NCI-H1048 (cell line): ENCODE measurements around the gene SHC3.

Experiments used
- DNase-seq: peaks from one replicate; lab custom pipeline; 2025; lab: John Stamatoyannopoulos, UW

The SHC3 gene

DNA sequence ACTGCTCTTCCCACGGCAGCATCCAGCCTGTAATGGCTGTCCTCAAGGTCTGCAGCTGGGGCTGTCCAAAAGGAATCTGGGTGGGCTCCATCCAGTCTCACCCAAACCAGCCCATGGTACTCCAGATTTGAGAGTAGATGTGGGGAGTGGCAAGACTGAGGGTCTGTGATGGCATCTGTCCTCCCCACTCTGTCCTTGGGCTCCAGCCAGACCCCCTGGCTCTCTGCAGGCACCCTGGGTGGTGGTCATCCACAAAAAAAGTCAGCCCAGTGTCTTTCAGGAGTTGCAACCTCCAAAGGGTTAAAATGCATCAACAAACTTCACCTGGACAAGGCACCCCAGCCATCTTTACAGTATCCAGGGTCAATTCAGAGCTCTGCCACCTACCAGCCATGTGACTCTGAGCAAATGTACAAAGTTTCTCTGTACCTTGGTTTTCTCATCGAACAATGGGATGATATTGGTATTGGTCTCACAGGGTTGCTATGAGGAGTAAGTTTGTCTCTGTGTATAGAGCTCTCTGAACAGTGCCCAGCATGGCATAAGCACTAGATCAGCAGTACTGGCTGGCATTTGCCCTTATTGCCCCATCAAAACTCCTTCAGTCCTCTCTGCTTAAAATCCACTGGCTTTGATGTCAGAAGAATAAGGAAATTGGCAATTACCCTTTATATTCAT, 194.6 kb downstream of the SHC3 start:
- no peak for DNase-seq

DNA sequence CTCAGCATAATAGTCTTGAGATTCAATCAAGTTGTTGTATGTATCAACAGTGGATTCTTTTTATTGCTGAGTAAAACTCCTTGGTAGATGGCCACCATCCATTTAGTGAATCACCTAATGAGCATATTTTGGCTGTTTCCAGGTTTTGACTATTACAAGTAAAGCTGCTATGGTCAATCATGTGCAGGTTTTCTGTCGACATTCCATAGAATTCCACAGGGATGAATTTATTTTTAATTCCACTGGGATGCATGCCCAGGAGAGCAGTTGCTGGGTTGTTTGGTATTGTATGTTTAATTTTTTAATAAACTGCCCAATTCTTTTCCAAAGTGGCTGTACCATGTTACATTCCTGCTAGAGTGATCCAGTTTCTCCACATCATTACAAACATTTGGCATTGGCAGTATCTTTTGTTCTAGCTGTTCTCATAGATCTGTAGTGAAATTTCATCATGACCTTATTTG, 197.8 kb downstream of the SHC3 start:
- no peak for DNase-seq

DNA sequence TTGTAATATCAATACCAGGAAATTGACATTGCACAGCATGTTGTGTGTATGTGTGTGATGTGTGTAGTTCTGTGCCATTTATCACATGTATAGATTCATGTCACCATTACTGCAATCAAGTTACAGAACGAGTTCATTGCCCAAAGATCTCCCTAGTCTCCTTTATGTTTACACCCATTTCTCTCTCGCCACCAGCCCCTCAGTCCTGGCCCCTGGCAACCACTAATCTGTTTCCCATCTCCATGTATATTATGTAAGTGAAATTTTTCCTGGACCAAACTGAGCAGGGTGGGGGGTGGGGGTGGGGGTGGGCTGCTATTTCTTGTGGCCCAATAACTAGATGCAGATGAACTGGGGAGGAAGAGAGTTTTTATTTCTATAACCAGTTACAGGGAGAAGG, 198.8 kb downstream of the SHC3 start:
- no peak for DNase-seq

DNA sequence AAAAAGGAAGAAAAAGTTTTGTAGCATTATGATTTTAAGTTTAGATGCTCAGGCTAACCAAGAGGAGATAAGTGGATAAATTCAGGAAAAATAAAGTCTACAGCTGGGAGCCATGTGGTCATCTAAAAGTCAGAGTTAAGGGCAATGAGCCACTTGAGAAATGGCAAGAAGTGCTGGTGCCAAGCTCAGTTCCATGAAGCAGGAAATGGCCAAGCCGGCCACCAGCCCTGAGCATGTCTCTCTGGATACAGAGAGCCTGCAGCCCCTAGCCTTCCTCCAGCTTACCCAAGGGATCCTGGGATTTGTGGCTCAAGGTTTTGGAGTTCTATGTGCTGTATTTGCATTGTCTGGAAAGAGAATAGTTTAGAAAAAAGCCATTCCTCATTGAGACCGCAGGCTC, 199.6 kb downstream of the SHC3 start:
- DNase-seq, result no peak

DNA sequence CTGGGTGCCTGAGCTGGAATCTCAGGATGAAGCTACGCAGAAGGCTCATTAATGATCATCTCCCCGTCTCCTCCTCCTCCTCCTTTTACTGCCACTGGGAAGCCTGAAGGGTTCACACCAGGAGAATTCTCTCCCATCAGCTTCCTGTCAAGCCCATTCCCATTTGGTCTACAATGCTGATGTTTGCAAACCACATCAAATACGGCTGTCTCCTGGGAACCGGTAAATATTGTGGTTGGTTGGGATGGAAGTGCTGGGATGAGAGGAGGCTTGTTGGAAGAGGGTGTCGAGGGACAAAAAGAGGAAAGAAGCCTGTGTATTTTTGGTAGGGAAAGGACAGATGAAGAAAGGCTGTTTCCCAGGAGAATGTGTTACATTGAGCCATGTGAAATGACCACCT, 200.6 kb downstream of the SHC3 start:
- no peak for DNase-seq

DNA sequence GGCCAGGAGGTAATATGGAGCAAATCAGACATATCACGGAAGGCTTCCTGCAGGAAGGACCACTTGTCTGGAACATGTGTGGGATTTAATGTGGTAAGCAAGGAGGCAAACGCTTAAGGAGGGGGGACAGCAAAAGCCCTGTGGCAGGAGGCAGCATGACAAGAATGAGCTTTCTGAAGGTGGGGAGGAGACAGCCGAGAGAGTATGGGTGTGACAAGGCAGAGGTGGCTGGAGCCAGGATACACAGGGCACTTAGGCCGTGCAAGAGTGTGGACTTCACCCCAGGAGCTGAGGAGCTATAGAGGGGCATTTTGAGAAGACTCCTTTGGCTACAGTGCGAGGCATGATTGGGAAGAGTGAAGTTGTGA, 201.7 kb downstream of the SHC3 start:
- DNase-seq, result no peak

DNA sequence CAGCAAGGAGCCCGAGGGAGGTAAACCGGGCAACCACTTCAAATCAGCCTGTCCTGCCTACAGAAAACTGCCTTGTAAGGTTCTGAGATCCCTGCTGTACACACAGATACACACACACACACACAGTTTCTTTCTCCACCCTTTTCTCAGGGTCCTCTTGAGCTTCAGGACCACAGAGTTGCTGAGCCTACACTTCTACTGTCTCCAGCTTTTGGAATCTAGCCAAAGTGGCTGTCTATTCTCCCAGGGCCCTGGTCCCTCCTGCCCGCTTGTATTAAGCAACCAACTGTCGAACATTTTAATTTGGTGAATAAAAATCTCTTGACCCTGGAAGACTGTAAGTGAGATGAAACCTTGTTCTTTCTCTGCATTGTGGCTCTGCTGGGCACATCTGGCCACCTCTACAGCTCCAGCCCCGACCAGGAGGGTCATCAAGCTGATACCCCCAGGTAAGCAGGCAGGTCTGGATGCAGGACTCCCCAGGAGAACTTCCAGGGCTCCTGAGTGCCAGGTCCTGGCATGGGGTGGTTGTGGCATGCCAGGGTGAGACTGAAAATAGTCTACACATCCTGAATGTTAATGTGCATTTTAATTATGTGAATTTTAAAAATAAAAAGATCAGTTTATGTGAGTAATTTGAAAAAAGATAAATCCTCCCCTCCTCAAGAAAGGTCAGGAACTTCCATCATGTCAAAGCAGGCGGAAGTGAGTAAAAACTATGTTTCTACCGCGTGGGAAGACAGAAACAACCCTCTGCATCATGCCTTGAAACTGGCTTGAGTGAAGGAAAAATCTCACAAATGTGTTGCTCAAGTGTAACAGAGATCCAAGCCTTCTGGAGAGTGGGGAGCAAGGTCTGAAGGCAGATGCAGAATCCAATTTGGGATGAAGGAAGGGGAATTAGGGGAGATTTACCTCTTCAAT, 202.4 kb downstream of the SHC3 start:
- no peak for DNase-seq

DNA sequence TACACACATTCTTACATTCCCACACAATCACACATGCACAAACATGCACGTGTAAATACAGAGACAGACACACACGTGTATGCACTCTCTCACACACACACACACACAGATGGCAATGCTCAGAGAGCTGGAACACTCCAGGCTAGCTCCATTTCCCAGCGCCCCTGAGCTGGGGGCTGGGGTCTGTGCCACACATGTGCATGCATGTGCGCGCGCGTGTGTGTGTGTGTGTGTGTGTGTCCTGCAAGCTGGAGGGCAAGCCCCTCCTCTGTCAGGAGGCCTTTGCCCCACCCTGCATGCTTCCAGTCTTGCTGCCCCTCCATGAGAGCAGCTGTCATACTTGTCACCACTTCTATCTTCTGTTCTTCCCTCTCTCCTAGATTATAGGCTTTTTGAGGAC, 204.0 kb downstream of the SHC3 start:
- DNase-seq, result no peak

DNA sequence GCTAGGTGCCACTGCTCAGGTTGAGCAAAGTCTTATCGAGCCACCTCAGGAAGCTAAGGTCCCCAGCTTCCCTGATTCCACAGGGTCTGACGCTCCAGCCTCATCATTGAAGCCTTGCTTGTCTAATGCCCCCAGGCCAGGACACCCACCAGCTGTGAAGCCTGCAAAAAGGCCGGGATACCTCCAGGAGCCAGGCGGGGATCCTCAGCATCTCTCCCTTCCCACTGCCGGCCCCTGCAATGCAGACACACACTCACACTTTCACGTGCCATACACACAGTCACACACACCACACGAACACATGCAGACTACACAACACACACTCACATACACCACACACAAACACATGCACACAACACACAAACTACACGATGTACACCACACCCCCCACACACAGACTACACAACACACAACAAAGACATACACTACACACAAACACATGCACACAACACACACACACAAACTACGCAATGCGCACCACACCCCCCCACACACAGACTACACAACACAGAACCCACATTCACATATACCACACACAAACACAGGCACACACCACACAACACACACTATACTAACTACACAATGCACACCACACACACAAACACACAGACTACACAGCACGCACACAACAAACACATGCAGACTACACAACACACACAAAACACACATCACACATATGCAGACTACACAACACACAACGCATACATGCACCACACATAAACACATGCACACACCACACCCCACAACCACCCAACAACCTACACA, 205.2 kb downstream of the SHC3 start:
- DNase-seq, result no peak

DNA sequence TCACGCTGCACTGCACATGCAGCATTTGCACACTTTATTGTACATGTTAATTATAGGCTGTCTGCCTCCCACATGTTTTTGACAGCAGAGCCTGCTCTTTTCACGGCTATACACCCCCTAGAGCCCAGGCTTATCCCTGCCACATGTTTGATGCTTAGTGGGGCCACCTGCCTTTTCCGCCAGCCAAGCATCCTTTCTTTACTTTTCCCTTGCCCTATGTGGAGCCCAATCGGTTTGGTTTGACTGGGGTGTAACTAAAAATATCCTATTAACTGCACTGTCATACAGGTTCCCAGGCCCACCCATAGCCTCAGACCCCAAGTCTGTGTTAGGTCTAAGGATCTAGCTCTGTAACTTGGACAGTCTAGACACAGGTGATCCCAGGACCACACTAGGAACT, 206.2 kb downstream of the SHC3 start:
- DNase-seq, result no peak

DNA sequence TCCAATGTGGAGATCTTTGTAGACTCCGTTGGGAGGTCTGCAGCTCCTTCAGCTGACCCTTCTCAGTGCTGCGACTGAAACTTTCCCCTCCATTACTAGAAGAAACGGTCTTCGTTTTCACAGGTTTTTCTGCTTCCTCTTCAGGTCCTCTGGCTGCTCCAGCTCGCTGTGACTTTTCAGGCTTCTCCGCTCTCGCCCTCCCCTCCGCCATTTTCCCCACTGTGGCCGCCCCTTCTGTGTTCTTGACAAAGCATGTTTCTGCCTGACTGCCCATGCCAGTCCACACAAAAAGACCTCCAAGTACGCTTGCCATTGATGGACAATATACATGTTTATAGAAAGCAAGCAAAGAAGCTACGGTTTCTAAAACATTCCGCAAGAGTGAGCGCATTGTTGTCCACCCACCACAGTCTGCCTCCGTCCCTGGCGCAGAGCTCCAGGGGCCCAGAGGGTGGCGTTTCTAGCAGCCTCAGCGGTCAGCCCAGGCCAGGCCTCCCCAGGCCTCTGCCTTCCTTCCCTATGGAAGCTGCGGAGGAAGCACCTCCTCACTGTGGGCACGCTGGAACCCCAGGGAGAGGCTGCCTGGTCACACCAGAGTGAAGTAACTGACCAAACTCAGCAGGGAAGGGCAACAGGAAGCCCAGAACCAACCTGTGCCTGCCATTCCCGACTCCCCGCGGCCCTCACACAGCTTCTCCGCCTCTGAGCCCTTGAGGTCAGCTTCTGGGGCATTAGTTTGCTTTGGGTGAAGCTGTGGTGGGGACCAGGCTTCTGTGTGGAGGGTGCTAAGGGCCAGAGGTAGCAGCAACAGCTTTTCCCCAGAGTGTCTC, 207.3 kb downstream of the SHC3 start:
- DNase-seq, result no peak

DNA sequence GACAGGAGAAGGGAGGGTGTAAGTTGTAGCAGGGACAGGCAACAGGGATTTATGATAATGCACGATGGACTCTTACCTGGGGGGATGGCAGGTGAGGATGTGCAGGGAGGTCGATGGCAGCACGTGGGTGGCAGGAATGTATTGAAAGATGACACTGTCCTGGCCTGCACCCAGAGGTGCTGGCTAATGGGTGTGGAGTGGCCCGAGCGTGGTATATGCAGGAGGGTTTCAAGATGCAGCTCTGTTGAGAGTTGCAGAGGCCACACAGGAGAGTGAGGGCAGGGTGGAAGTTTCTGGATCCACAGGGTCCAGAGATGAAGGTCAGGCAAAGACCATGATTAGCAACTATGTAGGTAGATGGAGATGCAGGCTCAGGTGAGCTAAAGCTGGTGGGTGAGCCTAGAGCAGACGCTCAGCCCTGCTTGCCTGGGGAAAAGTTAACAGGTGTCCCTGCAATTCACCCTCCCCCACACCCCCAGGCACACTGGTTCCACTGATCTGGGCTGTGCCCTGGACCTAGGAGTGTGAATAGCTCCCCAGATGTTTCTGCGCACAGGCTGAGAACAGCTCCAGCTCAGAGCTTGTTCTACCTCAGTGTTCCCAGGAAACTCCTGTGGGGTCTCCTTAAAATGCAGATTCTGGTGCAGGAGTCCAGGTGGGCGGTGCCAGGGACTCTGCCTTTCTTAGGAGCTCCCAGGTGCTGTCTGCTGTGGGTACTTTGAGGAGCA, 208.8 kb downstream of the SHC3 start:
- DNase-seq, result no peak

DNA sequence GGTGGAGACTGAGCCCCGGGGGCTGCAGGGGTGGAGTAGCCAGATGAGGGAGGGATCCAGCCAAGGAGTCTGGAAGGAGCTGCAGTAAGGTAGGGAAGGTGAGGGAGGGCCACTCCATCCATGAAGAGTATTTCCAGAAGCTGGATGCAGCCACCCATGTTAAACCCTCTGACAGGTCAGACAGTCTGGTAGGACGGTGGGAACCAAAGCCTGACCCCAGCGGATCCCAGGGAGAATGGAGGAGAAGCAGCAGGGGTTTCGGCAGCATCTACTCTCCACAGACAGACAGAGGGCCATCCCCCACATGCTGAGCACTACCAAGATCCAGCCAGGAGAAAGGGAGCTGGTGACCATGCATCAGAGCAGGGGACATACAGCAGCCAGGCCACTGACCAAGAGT, 209.8 kb downstream of the SHC3 start:
- DNase-seq, result no peak

DNA sequence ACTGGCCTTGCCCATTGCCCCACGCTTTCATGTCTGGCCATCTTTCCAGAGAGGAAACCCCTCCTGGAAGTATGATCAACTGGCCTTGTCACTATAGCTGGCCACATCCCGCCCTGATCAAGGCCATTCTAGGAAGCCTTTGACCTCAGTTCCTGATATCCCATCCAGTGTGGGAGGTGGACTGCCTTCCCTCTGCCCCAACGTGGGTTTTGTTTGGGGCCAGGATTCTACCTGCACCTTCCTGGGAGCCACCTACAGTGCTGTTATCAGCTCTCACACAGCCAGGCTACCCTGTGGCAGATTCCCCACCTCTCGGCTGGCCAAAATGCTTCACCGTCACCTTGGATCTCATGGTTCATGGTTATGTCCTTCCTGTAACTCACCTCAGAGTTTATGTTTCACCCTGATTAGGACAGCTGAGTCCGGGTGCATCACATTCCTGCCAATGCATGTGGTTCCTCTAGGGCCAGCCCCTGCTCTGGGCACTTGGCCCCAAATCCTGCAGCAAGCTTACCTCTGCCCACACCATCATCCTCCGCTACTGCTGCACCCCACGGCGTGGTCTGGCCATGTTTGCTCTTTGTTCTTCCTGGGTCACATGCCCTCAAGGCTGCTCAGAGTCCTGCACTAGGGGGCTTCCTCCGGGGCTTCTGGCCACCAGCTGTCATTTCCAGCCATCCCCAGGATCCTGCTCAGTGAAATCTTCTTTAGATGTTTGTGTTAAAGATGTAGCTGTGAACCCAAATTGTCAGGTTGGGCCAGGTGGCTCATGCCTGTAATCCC, 211.5 kb downstream of the SHC3 start:
- DNase-seq, result no peak

DNA sequence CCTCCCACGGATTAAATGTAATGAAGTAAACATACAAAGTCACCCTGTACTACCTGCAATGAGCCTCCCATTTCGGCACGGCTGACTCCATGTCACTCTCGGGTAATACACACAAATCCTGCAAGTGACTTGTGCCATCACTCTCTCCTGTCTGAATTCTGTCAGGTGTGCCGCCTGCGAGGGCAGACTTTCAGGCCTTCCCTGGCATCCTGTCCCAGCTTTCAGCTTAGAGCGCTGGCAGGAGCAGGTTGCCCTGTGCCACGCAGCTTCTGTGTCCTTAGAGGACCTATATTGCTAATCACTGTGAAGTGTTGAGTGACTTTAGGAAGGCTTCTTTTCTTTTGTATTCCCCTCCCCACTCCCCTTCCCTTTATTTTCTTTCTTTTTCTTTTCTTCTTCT, 213.1 kb downstream of the SHC3 start:
- DNase-seq, result no peak

DNA sequence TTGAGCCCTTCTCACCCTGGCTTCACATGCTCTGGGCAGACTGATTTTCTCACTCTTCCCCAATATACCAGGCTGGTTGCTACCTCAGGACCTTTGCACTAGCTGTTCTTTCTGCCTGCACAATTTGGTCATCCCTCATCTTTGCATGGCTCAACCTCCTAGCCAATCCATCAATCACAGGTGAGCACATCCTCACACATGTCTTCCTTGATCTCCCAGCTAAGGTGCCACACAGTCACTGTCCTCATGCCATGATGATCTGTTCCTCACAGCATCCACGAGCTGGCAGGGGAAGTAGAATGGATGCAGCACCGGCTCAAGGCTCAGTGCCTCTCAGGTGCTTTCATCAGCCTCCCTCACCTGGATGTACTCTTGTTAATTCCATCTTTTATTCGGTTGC, 218.0 kb downstream of the SHC3 start:
- no peak for DNase-seq

DNA sequence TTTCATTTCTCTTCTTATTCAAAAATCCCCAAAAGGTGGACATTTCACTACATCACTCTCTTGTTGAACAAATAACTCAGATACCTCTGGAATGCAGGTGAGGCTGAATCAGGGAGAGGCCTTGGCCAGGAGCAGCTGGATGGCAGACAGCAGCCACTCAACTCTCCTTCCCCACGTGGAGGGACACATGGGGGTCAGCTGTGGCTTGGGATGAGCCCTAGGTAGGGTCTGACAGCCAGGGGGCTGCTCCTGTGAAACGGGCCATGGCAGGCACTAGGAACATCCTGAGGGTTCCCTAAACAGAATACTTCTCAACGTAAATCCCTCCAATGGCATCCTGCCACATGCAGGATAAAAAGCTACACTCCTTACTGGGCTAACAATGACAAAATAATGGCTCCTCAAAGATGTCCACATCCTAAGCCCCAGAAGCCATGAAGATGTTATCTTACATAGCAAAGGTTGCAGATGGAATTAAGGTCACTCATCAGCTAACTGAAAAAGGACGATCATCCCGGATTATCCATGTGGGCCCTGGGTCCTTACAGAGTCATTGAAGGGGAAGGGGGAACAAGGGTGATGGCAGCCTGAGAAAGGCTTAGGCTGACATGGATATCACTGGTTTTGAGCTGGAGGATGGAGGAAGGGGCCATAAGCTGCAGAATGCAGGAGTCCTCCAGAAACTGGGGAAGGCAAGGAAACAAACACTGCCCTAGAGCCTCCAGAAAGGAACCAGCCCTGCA, 218.7 kb downstream of the SHC3 start:
- no peak for DNase-seq

DNA sequence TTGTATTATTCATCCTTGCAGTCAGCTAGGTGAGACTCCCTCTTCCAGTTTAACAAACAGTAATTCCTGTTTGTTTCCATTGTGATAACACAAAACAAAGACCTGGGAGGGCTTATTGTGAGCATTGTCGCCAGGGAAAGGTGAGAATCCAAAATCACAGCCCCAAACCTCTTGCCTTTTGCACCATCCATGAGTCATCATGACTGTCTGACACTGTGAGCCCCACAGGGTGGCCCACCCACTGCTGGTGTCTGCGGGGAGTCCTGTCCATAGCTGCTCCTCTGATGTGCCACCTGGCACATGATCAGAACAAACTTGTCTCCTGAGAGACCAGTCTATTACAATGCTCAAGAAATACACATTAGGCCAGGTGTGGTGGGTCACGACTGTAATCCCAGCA, 221.1 kb downstream of the SHC3 start:
- DNase-seq, result no peak
